LHCN-M2 (cell line): ENCODE results near the gene SLC1A6. TPM values are rescaled to one million over a fixed set of nuclear protein-coding genes. Genes with fewer than 3 reads are reported as not detected.
"Not testable (repeated sequence)": the region's sequence is repeated elsewhere in the genome, so short reads cannot be mapped to it uniquely, and the experiment has no call there.

Experiments used
- DNase-seq: peaks from one replicate; pipeline ENCODE4 v3.0.0-alpha.2; 2012; ENCODE audit warnings: low read depth
- total RNA-seq: library from RNA; depleted of rRNA; stranded (reverse); fragments of >200 nt; gene quantifications from 2 replicates; pipeline ENCODE4 v1.2.3, GENCODE V29; 2014; rRNA removed

Gene SLC1A6
- total RNA-seq, 1 experiment from 2014 or later = not detected

DNA sequence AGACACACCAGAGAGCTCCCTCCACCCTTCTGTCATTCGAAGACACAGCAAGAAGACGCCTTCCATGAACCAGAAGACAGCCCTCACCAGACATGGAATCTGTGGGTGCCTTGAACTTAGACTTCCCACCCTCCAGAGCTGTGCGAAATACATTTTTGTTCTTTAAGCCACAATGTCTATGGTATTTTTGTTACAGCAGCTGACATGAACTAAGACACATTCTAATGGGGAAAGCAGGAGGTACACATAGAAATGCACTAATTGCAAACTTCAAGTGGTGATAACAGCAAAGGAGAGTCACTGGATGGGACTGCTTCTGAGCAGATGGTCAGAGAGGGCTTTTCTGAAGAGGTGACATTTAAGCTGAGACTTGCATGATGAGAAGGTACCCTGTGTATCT, 22.2 kb downstream of the SLC1A6 start:
- DNase-seq = no peak

DNA sequence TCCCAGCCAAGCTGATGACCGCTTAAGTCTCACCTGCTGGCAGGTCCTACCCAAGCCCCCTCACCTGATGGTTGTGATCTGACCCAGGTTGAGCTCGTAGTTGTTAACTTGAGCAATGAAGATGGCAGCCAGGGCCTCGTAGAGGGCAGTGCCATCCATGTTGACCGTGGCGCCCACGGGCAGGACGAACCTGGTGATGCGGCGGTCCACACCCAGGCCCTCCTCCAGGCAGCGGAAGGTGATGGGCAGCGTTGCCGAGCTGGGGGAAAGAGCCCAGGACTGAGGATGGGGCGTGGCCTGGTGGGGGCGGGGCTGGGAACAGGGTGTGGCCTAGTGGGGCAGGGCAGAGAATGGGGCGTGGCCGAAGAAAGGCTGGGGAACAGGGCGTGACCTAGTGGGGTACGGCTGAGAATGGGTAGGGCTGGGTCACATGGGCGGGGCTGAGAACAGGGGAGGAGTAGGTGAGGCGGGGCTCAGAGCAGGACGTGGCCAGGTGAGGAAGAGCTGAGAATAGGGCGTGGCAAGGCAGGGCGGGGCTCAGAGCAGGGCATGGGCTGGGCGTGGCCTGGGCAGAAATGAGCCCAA, 25.5 kb downstream of the SLC1A6 start:
- DNase-seq = no peak

DNA sequence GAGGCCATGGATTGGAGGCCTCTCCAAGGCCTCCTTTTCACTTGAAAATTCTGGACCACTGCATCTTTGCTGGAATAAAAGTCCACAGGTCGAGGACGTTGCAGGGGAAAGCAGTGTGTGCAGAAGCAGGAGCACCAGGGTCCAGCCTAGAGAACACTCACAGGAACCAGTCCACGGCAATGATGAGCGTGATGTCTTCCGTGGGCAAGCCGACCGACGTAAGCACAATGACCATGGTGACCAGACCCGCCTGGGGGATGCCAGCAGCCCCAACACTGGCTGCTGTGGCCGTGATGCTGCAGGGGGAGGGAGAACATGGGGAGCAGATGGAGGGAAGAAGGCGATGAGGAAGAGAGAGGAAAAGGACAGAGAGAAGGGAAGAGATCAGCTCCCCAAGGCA, 26.9 kb downstream of the SLC1A6 start:
- DNase-seq = no peak

DNA sequence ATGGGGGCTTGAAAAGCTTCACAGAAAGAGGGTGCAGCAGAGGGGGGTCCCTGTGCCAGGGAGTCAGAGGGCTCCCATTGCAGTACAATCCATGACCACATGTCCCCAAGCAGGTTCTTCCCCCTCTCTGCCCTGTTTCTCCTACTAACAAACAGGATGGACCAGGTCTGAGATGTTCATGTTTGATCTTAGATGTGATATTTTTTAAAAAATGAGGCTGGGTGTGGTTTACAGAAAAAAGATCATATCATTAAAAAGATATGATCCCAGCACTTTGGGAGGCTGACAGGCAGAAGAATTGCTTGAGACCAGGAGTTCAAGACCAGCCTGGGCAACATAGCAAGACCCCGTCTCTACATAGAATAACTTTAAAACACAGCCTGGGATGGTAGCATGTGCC, 29.2 kb downstream of the SLC1A6 start:
- DNase-seq = no peak

DNA sequence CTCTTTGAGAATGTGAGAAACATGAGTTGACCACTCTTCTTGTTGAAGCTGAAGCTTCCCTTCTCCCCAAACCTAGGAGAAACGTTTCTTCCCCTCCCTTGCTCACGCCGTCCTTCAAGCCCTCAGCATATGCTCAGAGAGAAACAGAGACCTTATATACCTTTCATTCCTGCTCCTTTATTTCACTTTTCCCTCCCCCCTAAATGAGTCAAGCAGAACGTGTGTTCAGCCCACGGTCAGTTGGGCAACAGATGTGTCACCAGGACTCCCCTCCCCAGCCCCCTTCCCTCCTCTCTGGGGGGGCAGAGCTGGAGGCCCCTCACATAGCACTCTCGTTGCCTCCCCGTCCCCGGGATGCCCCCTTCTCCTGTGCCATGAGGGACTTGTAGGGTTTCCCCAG, 29.8 kb downstream of the SLC1A6 start:
- no peak for DNase-seq

DNA sequence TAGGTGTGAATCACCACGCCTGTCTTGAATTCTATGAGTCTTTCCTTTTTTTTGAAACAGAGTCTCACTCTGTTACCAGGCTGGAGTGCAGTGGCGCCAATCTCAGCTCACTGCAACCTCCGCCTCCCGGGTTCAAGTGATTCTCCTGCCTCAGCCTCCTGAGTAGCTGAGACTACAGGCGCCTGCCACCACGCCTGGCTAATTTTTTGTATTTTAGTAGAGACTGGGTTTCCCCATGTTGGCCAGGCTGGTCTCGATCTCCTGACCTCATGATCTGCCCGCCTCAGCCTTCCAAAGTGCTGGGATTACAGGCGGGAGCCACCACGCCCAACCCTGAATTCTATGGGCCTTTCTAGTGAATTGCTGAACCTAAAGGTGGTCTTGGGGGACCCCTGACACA, 30.3 kb downstream of the SLC1A6 start:
- DNase-seq = not testable (repeated sequence)

DNA sequence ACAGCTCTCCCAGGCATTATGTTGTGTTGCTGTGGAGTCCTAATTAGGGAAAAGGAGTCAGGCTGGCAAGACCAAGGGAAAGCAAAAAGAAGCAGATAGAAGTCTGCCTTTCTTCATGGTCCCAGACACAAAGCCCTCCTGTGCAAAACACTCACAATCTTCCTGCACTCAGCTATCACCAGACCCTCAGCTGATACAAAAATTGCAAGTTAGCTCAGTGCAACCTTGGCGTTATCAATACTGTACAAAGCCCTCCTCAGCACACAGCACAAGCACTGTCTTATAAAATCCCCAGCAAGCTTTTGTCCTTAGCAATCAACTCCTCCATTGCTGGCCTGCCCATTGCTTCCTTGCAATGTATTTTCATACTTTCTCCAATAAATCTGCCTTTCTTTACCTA, 35.2 kb downstream of the SLC1A6 start:
- DNase-seq = no peak

DNA sequence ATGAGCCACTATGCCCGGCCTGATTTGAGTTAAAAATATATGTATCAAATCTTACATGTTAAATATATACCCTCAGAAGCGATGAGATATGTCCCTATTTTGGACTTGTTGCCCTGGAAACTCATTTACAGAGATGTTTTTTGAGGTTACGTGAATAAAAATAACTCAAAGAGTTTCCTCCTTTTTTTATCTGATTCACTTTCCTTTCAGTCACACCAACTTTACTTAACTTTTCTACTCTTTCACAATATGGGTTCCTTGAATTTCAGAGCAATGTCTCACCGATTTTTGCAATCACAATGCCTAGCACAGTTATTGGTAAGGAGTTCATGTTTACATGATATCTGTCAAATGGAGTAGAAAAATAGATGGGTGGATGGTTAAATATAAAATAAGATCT, 36.1 kb downstream of the SLC1A6 start:
- peak; percentile 13 for DNase-seq

DNA sequence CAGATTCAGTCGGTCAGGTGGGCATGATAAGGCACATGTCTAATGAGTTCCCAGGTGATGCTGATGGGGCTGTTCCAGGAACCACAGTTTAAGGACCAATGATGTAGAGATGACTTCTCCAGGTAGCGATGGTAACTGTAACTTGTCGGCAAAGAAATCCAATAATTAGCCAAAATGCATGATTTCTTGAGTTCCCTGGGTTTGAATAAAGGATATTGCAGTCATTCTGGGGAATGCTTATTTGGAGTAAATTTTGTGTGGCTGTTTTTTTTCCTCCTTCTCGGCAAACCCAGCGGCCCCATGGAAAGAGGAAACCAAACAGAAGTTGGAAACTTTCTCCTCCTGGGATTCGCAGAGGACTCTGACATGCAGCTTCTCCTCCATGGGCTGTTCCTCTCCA, 38.5 kb downstream of the SLC1A6 start, which contains the start of gene OR7C2:
Gene OR7C2 (plus strand): TSS at position 301 of the 400 bp plus-strand sequence. CDS start 0 bp downstream, at position 301.
- DNase-seq = no peak

DNA sequence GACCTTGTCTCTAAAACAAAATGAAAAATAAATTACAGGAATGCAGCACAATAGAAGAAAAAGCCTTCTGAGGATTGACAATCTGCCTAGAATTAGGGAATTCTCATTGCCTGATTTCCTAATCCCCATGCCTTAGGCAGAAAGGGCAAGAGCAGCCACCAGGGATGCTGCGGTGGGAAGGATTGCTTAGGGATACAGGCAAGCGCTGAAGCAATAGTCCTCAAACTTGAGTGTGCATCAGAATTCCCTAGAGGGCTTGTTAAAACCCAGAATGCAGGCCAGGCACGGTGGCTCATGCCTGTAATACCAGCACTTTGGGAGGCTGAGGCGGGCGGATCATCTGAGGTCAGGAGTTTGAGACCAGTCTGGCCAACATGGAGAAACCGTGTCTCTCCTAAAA, 39.4 kb downstream of the SLC1A6 start:
- DNase-seq = no peak

DNA sequence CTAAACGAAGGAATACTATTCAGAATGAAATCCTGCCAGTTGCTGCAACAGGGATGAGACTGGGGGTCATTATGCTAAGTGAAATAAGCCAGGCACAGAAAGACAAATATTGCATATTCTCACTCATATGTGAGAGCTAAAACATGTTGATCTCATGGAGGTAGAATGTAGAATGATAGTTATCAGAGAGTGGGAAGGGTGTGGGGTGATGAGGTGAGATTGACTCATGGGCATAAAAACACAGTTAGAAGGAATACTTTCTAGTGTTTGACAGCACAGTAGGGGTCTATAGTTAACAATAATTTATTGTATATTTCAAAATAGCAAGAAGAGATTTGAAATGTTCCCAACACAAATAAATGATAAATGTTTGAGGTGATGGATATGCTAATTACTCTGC, 46.2 kb downstream of the SLC1A6 start:
- no peak for DNase-seq

DNA sequence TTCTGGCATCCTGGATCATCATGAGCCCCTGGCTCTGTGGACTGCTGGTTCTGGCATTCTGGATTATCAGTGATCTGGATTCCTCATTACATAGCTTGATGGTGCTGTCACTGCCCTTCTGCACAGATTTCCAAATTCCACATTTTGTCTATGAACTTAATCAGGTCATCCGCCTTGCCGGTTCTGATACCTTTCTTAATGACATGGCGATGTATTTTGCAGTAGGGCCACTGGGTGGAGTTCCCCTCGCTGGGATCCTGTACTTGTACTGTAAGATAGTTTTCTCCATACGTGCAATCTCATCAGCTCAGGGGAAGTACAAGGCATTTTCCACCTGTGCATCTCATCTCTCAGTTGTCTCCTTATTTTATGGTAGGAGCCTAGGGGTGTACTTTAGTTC, 62.8 kb downstream of the SLC1A6 start:
- no peak for DNase-seq

DNA sequence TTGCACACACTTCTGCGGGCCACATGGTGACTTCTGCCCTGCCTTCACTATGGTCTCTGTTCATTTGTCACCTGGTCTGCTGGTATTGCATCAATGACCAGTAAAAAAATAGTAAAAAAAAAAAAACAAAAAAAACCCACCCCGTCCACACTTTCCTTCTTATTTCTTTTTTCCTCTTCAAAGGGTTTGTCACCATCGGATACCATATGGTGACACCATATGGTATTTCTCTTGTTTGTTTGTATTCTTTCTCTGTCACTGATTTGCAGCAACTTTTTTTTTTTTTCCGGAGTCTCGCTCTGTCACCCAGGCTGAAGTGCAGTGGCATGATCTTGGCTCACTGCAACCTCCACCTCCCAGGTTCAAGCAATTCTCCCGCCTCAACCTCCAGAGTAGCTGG, 64.5 kb downstream of the SLC1A6 start:
- no peak for DNase-seq

DNA sequence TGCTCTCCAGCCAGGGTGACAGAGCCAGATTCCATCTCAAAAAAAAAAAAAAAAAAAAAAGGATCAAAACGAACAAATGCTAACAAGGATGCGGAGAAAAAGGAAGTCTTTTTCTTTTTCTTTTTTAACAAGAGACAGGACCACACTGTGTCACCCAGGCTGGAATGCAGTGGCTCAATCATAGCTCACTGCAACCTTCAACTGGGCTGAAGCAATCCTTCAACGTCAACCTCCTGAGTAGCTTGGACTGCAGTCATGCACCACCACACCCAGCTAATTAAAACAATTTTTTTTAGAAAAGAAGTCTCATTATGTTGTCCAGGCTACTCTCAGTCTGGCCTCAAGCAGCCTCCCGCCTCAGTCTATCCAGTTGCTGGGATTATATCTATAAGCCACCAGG, 73.0 kb downstream of the SLC1A6 start:
- DNase-seq = no peak

DNA sequence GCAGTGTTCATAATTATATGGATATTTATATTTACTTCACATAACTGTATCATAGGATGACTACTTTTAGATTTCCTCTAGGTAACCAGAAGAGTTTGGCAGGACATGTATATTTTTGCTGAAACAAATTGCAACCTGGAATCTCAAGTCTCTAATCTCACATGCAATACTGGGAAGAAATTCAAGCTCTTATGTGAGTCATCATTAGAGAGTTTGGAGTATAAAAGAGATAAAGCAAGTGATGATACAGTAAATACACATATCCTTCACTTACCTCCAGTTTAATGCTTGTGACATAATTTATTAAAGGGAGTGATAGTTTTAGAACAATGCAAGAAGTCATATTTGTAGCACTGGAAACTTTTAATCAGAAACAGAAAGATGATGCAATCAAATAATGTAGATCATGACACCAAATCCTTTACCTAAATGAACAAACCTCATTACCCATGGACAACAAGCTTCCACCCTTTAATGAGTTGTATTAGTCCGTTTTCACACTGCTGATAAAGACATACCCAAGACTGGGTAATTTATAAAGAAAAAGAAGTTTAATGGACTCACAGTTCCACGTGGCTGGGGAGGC, 77.9 kb downstream of the SLC1A6 start:
- no peak for DNase-seq

Other genes with a start within 250 kb of the SLC1A6 start
- gene ADGRE2, start 201.3 kb downstream of the SLC1A6 start, total RNA-seq = 2.4 and 2.8 TPM in 2 replicates
- gene OR7A5, start 144.7 kb downstream of the SLC1A6 start, total RNA-seq = 0.06 and 0.34 TPM in 2 replicates
- gene OR7C1, start 144.7 kb downstream of the SLC1A6 start, total RNA-seq = 0.06 and 0.23 TPM in 2 replicates
- not detected in 2 replicates for gene OR7A10, start 130.9 kb downstream of the SLC1A6 start, total RNA-seq
- not detected in 2 replicates for gene OR7A17, start 93.7 kb downstream of the SLC1A6 start, total RNA-seq
- gene OR7C2, start 38.4 kb downstream of the SLC1A6 start, total RNA-seq = not detected in 2 replicates
- not detected in 2 replicates for gene CASP14, start 69.6 kb upstream of the SLC1A6 start, total RNA-seq
- gene OR1I1, start 102.3 kb upstream of the SLC1A6 start, total RNA-seq = not detected in 2 replicates
- gene SYDE1, start 127.5 kb upstream of the SLC1A6 start, total RNA-seq = 68.1 and 78.8 TPM in 2 replicates
- gene NOTCH3, start 221.1 kb upstream of the SLC1A6 start, total RNA-seq = 10.3 and 13.8 TPM in 2 replicates